Esophagus squamous epithelium (tissue), 5 donors: ENCODE measurements around the gene RHO. TPM values are rescaled to one million over a fixed set of nuclear protein-coding genes. Genes with fewer than 3 reads are reported as not detected.
"Not testable (repeated sequence)": the region's sequence is repeated elsewhere in the genome, so short reads cannot be mapped to it uniquely, and the experiment has no call there.

Experiments
- DNase-seq: peaks from one replicate; lab custom pipeline; 2025; lab: John Stamatoyannopoulos, UW
- H3K27ac ChIP-seq, 4 donors: fragments of 200-600 bp; sonication (generic); one replicate each; pipeline ENCODE4 v1.5.1; 2016 to 2019; ENCODE audit warnings: mild to moderate bottlenecking in 1 of 4
- H3K27me3 ChIP-seq, 4 donors: fragments of 200-600 bp; sonication (generic); 1 replicate in 3 of 4; 2 replicates in 1 of 4; pipeline versions ENCODE4 v1.5.1 to v1.6.0; 2017 to 2021; ENCODE audit warnings: antibody characterized with exemption in 1 of 4
- H3K36me3 ChIP-seq, 3 donors: fragments of 200-600 bp; sonication (generic); one replicate each; pipeline ENCODE4 v1.5.1; 2016 to 2019
- H3K4me1 ChIP-seq, 3 donors: fragments of 200-600 bp; sonication (generic); one replicate each; pipeline ENCODE4 v1.5.1; 2017 to 2019
- H3K4me3 ChIP-seq, 4 donors: fragments of 200-600 bp; sonication (generic); 1 replicate in 3 of 4; 2 replicates in 1 of 4; pipeline ENCODE4 v1.5.1; 2016 to 2019; ENCODE audit warnings: mild to moderate bottlenecking in 2 of 4, moderate library complexity in 1 of 4
- H3K9me3 ChIP-seq, 3 donors: fragments of 200-600 bp; sonication (generic); one replicate each; pipeline ENCODE4 v1.5.1; 2016 to 2019
- CTCF ChIP-seq, 6 experiments: fragments of 450-650 bp in 4 of 6; fragments of 200-600 bp in 2 of 6; sonication (generic) in 2 of 6; IDR thresholded peaks; one replicate each; pipeline ENCODE4 v1.5.1; 2016 to 2019; ENCODE audit warnings: antibody characterized with exemption in 6 of 6, mild to moderate bottlenecking in 4 of 6, moderate library complexity in 4 of 6
- POLR2A ChIP-seq, 4 donors: fragments of 450-650 bp; IDR thresholded peaks; one replicate each; pipeline ENCODE4 v1.6.1; 2017; ENCODE audit warnings: antibody characterized with exemption in 4 of 4, mild to moderate bottlenecking in 4 of 4, moderate library complexity in 3 of 4
- WGBS, 2 donors: methylation state at CpG; one replicate each; pipeline ENCODE4 v1.1.5; 2018; 5-methylcytosine and 5-hydroxymethylcytosine counted together
- intact Hi-C: fragments of 100-400 bp; cut with DNase I; formaldehyde crosslinking; loops from one replicate; pipeline ENCODE4 v1.15.0; 2022
- total RNA-seq, 4 donors: library from RNA; depleted of rRNA; stranded (reverse); fragments of >200 nt; gene quantifications; one replicate each; pipeline ENCODE4 v1.1.0, GENCODE V29; 2016
- donor health status: DM: yes; HTN: yes; CAD: no.

RHO gene
- total RNA-seq, 4 donors from 2014 or later = not detected

DNA sequence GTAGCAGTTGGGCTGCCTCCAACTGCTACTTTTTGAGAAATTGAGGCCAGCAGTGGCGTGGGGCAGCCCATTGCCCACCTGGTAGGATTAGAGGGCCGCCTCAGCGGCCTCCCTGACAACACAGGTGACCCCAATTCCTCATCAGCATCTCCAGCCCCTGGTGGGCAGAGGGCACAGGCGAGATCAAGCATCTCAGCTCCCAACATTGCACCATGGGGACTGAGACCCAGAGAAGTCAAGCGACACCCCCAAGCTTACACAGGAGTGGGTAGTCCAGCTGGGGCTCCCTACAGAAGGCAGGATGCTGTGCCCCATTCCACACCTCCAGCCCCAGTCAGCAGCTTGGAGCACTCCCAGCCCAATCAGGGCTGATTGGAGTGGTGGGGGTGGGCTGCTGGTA, 14.3 kb downstream of the RHO start:
- Histone ChIP-seq H3K9me3 (no peaks in the 10 kb centered on the region), H3K27ac (no peak overlapping the region), H3K4me1 (no peaks in the 10 kb centered on the region), H3K4me3 (no peak overlapping the region), H3K27me3 (peaks cover 0 to 4% (median 0%) of the 10 kb centered on the region in 4 donors), H3K36me3 (no peaks in the 10 kb centered on the region)
- DNase-seq = no peak
- 95% methylated on average over 3 of the region's 5 CpGs; no CpG with 5 or more reads in 1 of the 2 donors for WGBS, 2 donors
- TF ChIP-seq POLR2A (IDR thresholded peaks at IDR 0.05) (no peak), CTCF (IDR thresholded peaks at IDR 0.05) (no peak)
- intact Hi-C loops = no loop called here

- intact Hi-C loops = no loop called here
- WGBS, 2 donors = 86 to 89% methylated on average over 6 to 13 of the region's 16 CpGs
Measured at GRCh38 chr3:129543156-129543790, 14.8 kb downstream of the RHO start, which contains the start of gene H1-8. TSS of gene H1-8 (plus strand) at chr3:129543175. CDS start at chr3:129543219, 44 bp downstream.

DNA sequence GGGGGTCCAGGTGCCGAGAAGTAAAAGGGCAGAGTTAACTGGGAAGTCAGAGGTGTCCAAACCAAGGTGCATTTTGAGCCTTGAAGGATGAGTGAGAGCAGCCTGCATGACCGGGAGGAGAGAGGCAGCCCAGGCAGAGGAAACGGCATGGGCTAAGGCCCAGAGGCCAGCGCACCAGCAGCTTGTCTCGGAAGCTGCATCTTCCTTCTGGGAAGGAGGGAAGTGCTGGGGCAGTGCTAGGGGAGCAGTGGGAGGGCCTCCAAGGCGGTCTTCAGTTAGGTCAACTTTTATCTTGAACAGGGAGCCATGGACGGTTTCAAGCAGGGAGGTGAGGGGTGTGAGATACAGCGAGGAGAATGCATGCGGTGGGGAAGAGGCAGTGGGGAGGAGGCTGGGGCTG, 15.6 kb downstream of the RHO start:
- H3K4me3 ChIP-seq = no peak overlapping the region
- TF ChIP-seq POLR2A (IDR thresholded peaks at IDR 0.05) (no peak), CTCF (IDR thresholded peaks at IDR 0.05) (no peak)
- intact Hi-C loops = no loop called here
- DNase-seq = no peak
- no peaks in the 10 kb centered on the region for H3K4me1 ChIP-seq
- H3K36me3 ChIP-seq = no peaks in the 10 kb centered on the region
- WGBS, 2 donors = 86 to 87% methylated on average over 8 to 9 of the region's 9 CpGs
- H3K9me3 ChIP-seq = no peaks in the 10 kb centered on the region
- no peaks in the 10 kb centered on the region for H3K27me3 ChIP-seq
- H3K27ac ChIP-seq = no peak overlapping the region

More at GRCh38 chr3:129543156-129543790, 14.8 kb downstream of the RHO start, which contains the start of gene H1-8:
- no peaks in the 10 kb centered on the region for H3K4me1 ChIP-seq
- H3K27me3 ChIP-seq = no peaks in the 10 kb centered on the region
- H3K36me3 ChIP-seq = no peaks in the 10 kb centered on the region
- no peak for DNase-seq
- H3K9me3 ChIP-seq = no peaks in the 10 kb centered on the region
- no peak for TF ChIP-seq POLR2A (IDR thresholded peaks at IDR 0.05)
- TF ChIP-seq CTCF (IDR thresholded peaks at IDR 0.05) = no peak
- no peak within 1 kb of the TSS for H3K4me3 ChIP-seq
- H3K27ac ChIP-seq = no peak within 1 kb of the TSS

- not testable (repeated sequence) for H3K4me3 ChIP-seq, H3K27me3 ChIP-seq
Measured at GRCh38 chr3:129545951-129546350, 17.5 kb downstream of the RHO start.

DNA sequence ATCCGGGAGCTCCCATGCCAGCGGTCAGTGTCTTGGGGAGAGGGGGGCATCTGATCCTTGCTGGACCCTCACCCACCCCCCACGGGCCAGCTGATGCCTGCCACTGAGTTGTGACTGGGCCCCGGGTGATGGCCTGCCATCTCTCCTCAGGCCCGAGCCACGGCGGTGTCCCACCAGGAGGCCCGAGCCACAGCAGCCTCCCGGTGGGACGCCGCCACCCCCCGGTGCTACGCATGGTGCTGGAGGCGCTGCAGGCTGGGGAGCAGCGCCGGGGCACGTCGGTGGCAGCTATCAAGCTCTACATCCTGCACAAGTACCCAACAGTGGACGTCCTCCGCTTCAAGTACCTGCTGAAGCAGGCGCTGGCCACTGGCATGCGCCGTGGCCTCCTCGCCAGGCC, 18.8 kb downstream of the RHO start:
- DNase-seq = no peak
- Histone ChIP-seq H3K27ac (no peak overlapping the region), H3K27me3 (no peaks in the 10 kb centered on the region), H3K4me3 (no peak overlapping the region), H3K36me3 (no peaks in the 10 kb centered on the region), H3K9me3 (no peaks in the 10 kb centered on the region), H3K4me1 (no peaks in the 10 kb centered on the region)
- 80 to 93% methylated on average over 1 to 5 of the region's 24 CpGs for WGBS, 2 donors
- intact Hi-C loops = no loop called here
- TF ChIP-seq CTCF (IDR thresholded peaks at IDR 0.05) = no peak
- no peak for TF ChIP-seq POLR2A (IDR thresholded peaks at IDR 0.05)

More at GRCh38 chr3:129545951-129546350, 17.5 kb downstream of the RHO start:
- H3K27ac ChIP-seq, H3K36me3 ChIP-seq, H3K4me1 ChIP-seq, DNase-seq, intact Hi-C loops, H3K9me3 ChIP-seq: not testable (repeated sequence)
- 84% methylated on average over 3 of the region's 3 CpGs for WGBS, 2 donors
